Hematopoietic multipotent progenitor cell treated with erythropoietin and hydrocortisone succinate and interleukin-3 and kit ligand, for 17 days (in vitro differentiated cells): ENCODE results near the gene FLYWCH1.

Experiments used
- DNase-seq: peaks from one replicate; pipeline ENCODE4 v3.0.0-alpha.2; 2015; ENCODE audit warnings: low spot score

Gene FLYWCH1

DNA sequence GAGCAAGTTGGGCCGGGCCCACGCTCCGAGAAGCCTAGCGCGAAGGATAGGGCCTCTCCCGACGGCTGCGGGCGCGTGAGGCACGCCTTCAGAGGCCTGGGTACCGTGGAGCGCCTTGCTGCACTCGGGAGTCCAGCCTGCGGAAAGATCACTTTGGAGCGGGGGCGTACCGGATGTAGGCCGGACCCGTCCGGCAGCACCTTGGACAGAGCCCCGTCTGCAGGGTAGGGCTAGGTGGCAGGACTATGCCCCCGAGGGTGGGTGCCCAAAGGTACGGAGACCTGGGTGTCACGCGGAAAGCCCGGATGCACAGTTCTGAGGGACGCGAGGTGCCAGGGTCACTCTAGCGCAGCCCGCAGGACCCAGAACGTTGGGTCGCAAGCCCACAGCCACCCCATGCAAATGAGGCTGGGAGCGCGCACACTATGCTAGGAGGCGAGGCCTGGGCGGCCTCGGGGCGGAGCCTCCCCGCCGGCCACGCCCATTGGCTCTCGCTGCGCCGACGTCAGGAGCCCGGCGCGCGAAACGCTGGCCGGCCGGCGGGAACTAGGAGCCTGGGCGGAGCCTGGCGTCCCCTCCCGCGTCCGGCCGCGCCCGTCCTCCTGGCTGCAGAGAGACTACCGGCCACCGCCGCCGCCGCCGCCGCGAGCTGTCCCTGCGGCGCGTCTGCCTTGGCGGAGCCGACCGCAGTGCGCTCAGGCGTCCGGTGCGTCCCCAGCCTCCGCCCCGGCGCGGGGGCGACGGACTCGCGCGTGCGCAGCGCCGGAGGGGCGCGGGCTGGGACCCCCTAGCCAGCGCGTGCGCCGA lies 57.2 kb downstream of the FLYWCH1 start, which contains the start of gene PAQR4:
TSS of gene PAQR4 (plus strand) at position 611 of the 807 bp plus-strand sequence. CDS start 327 bp downstream, outside the sequence.
- DNase-seq, result peak; percentile 82

DNA sequence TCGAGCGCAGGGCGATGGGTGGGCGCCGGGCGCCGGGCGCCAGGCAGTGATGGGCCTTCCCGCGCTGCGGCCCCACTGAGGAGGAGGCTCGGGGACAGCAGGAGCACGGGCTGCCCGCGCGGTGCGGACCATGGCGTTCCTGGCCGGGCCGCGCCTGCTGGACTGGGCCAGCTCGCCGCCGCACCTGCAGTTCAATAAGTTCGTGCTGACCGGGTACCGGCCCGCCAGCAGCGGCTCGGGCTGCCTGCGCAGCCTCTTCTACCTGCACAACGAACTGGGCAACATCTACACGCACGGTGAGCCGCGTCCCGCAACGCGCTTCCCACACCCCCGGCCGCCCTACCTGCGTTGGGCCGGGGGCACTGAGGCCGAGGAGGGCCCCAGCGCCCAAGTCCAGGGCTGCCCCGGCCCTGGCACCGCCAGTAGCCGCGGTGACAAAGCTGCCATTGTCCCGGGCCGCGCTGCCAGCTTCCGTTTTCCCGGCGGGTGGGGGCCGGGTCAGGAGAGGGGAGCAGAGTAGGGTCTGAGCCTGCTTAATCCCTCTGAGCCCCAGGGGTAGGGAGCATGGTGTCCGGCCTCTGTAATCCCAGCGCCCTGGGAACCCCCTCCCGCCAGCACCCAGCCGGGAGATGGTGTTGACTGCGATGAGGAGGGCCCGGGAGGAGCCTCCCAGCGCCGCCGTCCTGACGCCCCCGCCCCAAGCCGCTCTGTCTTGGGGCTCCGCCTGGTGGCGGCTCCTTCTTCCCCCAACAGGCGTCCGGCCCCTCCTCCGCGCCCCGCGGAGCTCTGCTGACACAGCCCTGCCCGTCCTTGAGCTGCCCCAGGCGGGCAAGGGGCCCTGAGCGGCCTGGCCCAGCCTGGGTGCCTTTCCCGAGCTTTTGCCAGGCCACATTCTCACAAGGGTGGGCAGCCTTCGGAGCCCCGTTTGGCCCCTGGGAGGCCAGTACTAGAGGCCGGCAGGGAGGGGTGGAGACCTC lies 58.1 kb downstream of the FLYWCH1 start:
- DNase-seq, result peak; percentile 42

DNA sequence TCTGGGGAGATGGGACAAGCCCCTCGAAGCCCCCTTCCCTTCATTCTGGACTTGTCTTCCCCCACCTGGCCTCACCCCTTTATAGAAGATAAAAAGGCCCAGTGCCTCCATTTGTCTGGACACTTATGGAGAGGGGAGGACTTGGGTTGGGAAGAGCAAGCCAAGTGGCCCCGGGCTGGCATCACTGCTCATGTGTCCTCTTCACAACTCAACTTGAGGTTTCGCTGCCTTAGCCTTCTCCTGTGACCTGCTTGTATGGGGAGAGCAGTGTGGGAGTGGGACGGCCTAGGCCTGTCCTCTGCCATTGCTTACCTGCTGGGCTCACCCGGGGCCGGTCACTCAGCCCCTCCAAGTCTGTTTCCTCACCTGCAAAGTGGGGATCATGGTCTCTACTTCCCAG lies 58.8 kb downstream of the FLYWCH1 start:
- DNase-seq, result no peak

DNA sequence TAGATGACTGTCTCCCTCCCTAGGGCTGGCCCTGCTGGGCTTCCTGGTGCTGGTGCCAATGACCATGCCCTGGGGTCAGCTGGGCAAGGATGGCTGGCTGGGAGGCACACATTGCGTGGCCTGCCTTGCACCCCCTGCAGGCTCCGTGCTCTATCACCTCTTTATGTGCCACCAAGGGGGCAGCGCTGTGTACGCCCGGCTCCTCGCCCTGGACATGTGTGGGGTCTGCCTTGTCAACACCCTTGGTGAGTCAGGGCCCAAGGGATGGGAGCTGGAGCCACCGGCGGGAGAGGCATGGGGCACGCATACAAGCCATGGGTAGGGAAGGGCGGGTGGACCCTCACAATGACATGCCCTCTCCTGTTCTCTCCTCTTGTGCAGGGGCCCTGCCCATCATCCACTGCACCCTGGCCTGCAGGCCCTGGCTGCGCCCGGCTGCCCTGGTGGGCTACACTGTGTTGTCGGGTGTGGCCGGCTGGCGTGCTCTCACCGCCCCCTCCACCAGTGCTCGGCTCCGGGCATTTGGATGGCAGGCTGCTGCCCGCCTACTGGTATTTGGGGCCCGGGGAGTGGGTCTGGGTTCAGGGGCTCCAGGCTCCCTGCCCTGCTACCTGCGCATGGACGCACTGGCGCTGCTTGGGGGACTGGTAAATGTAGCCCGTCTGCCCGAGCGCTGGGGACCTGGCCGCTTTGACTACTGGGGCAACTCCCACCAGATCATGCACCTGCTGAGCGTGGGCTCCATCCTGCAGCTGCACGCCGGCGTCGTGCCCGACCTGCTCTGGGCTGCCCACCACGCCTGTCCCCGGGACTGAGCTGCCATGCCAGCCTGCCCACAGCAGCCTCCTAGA lies 59.6 kb downstream of the FLYWCH1 start:
- no peak for DNase-seq

DNA sequence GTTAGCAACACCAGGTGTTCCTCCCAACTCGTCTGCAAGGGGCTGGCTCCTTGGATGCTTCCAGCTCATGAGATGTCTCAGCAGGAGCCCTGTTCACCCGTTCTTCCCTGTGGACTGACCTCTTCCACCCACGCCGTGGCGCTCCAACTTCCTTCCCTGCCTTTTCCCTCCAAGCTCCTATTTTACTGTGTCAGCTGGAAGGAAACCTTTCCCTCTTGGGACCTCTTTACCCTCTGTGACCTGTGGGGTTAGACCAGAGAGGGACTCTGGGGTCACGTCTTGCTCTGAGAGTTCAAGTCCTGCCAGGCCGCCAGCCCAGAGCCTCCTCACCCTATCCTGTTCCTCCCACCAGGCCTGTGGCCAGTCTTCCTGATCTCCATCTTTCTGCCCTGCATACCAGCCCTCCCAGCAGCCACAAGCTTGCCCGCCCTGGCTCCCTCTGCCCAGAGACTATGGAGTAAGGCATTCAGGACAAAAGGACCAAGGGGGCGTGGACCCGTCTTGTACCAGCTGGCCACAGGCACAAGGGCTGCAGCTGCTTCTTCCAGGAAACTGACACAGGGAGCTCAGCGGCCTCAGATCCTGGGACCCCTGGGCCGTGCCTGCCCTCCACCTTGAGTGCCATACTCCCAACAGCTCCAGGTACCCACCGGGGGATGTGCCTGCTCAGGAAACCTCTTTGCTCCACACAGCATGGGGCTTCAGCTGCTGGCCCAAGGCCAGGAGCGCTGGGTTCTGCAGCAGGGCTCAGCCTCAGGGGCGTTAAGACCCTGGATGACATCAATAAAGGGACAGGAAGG lies 60.5 kb downstream of the FLYWCH1 start:
- DNase-seq, result no peak

DNA sequence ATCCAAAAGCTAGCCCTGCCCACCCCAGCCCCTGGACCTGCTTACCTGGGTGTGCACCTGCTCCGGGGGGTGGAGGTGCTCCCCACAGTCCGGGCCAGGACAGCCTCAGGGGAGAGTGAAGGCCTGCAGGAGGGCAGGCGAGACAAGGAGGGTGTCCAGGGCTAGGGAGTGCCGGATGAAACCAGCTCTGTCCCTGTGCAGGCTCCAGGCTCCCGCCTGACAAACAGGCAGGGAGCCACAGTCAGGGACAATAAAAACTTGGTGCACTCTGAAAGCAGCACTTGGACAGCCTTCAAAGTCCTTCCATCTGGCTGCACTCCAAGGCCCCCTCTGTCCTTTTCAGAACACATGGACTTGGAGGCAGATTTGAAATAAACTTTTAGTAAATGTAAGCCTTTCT lies 61.4 kb downstream of the FLYWCH1 start:
- no peak for DNase-seq

DNA sequence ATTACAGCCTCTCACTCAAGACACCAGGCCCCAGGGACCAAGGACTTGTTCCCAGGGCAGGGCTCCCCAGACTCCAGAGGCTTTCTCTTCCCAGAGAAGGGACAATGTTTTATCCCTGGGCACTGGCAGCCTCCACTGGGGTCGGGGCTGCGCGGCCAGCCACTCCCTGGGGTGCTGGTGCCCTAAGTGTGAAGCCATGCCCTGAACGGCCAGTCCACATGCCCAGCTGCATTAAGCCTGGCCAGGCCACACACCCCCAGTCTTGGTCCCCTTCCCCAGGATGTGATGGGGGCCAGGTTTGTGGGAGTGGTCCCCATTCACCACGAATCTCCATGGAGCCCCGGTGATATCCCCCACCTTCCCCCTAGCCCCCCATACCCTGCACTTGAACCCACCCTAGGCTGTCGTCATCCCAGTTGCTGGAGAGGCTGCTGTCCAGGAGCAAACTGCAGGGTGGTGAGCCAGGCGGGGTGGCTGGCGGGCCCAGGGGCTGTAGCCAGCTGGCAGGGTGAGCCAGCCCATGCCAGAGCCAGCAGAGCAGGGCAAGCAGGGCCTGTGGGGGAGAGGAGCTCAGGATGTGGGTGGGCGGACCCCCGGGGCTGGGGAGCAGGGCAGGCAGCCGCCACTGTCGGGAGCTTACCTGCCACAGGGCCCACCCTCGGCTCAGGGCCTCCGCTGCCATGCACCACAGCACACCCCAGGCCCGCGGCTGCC lies 62.0 kb downstream of the FLYWCH1 start:
- no peak for DNase-seq

DNA sequence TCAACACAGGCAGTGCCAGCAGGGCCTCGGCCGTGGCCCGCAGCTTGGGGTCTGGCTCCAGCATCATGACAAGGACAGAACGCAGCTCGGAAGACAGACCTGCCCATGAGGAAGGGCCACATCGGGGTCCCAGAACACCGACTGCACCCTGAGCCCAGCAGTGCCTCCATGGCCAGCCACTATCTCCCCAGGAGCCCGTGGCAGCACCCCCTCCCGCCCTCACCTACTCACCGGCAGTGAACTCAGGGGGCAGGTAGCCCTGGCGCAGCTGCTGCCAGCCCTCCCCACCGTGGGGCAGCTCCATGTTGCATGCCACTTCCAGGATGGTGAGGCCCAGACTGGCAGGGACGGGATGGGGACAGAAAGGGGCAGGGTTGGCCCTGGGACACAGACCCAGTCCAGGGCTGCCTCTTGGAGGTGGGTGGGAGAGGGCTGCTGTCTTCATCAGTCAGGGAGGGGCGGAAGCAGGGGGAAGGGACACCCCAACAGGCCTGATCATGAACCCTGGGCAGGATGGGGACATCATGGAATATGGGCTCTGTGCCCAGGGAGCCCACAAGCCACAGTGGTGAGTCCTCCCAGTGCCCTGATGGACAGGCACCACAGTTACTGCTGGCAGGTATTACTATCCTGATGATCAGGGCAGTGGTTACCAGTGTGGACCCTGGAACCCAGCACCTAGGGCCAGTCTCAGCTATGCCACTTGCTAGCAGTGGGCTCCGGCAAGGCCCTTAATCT lies 62.8 kb downstream of the FLYWCH1 start:
- no peak for DNase-seq

DNA sequence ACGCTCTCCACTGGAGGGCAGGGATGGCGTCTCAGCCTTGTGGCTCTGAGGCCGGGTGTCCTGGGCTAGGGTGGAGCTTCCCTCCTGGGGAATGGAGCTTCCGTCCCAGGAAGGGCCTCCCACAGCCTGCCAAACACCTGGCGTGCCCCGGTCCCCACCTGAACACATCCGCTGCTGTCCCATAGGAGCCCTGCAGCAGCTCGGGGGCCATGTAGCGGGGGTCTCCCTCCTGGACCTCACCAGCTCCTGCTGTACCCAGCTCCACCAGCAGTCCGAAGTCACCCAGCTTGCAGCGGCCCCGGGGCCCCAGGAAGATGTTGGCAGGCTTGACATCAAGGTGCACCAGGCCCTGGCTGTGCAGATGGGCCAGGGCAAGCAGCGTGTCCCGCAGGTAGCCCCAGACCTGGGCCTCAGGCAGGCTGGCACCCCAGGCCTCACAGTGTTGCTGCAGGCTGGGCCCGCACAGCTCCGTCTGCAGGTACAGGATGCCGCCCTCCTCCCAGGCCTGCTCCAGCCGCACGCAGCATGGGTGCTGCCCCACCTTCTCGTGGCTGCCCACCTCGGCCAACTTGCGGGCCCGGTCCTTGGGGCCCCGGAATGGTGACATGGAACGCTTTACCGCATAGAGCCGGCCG lies 63.5 kb downstream of the FLYWCH1 start:
- no peak for DNase-seq

DNA sequence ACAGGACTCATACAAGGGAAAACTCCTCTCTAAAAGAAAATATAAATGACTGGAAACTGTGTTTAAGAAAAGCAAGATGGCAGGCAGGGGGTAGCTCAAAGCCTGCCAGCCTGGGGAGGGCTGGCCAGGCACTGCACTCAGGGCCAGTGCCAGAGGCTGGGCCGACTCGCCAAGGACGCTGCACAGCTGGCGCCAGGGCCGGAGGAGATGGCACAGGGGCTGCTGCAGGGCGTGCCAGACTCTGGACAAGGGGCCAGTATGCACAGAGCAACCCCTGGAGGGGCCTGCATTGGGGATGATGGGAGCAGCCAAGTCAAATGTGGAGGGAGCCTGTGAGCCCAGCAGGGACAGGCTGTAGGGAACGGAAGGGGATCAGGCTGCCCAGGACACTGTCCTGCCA lies 64.5 kb downstream of the FLYWCH1 start:
- DNase-seq, result no peak

DNA sequence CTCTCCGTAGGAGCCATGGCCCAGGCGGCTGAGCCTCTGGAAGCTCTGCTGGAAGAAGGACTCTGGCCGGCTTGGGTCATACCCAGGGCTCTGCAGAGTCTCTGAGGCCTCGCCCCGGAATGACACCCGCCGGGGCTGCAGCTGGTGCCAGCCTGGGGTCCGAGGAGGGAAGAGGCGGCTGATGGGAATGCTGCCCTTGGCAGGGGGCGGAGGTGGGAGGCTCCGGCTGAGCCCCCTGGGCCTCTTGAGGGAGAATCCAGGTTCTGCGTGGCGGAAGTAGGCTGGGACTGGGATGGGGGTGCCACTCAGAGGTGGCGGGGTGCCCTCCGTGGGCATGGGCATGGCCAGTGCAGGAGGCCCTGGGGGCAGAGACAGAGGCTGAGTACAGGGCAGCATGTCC lies 64.9 kb downstream of the FLYWCH1 start:
- DNase-seq, result no peak

DNA sequence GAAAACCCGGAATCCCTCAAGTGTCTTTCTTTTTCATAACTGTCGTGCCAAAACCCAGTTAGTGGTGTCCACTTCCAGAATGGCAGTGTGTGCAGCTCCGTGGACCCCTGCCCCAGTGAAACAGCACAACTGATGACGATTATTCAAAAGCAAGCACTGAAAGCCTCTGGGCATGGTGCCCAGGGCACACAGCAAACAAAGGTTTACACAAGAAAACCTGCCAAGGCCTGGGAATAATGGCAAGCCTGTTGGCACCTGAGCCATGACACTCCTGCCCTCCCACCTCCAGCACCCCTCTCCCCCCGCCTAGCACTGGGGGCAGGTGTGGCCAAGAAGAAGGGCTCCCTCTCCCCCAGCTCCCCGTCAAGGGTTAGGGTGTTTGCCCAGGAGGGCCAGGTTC lies 65.7 kb downstream of the FLYWCH1 start:
- no peak for DNase-seq

DNA sequence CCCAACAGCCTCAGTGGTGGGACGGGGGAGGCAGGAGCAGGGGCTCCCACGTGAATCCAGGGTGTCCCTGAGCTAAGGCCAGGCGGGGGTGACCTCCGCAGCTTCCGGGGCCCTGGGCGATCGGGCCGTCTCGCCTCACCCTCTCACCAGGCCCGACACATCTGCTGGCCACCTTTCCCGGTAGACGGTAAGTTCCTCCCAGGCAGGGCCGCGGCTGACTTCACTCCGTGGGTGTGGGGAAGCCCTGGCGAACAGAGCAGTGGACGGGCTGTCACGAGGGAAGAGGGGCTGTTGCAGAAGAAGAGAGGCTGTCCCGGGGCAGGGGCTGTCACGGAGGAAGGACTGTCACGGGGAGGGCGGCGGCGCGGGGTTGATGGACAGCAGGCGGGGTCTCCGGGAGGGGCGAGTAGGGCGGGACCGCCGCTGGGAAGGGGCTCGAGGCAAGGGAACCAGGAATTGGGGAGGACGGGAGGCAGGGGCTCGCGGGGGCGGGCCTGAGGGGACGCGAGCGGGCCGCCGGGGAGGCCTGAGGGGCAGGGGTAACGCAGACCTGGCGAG lies 68.0 kb downstream of the FLYWCH1 start:
- no peak for DNase-seq

DNA sequence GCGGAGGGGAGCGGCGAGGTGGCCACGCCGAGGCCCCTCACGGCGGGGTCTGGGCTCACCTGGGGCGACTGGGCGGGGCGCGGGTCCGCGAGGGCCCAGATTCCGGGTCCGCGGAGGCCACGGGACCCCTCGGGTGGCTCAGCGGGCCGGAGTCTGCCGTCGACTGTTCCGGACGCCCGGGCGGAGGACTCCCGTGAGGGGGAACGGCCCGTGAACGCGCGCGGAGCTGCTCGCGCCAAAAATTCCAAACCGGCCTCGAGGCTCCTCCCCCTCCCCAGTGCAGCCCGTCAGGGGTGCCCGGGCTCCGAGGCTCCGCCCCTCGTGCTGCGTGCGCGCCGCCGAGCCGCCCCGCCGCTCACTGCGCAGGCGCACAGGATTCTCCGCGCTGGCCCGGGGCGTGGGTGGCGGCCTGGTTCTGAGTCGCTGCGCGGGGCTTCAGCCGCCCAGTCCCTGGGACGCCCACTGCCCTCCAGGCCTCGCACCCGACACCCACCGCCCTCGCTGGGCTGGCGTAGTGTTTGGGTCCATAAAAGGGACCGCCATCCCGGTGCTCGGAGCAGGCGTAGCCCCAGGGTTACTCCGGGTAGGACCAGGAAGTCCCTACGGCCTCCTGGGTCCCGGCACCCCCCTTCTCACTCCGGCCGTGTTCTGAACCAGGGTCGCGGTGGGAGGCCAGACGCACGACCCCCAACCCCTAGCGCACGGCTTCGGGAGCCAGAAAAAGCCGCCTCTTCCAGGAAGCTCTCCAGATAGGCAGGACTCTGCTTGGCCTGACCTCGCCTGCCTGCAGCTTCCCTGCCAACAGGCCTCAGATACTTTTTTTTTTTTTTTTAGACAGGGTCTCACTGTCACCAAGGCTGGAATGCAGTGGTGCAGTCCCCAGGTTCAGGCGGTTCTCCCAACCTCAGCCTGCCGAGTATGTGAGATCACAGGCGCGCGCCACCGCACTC lies 68.8 kb downstream of the FLYWCH1 start, which contains the start of gene PKMYT1:
TSS of gene PKMYT1 (minus strand) at position 220 of the 950 bp plus-strand sequence. CDS start 789 bp downstream, outside the sequence.
- peak; percentile 94 for DNase-seq

DNA sequence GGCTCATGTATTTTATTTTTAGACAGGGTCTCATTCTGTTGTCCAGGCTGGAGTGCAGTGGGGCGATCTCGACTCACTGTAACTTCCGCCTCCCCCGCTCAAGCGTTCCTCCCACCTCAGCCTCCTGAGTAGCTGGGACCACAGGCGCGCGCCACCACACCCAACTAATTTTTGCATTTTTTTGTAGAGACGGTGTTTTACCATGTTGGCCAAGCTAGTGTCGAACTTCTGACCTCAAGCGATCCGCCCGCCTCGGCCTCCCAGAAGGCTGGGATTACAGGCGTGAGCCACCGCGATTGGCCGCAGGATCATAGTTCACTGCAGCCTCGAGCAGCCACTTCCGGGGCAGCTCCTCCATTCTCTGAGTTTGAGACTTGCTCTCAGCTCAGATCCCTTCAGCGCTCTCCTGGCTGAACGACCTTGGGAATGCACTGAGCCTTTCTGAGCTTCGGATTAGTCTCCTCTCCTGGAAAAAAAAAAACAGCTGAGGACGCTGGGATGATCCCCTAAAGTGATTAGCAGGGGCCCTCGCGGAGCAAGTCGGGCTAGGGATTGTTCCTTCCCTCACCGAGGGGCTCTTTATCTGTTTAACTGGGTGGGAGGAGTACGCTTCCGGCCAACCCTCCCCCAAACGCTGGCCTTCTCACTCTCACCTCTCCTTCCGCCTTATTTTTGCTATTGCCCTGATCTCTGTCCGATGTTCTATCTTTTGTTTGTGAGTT lies 69.6 kb downstream of the FLYWCH1 start:
- DNase-seq, result no peak

DNA sequence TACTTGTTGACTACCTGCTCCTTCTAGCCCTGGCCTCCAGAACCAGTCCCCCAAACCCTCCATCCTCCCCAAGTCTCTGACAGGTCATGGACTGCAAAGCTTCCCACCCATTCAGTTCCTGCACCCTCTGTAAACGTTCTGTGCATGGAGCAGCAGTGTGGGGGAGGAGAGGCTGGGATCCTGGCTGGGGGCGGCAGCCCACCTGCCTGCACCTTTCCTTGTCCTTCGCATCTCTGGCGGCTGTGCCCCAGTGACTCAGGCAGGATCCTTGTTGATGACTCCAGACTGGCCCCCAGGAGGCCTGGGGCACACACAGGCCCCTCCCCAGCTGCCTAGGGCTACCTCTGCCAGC lies 70.1 kb downstream of the FLYWCH1 start:
- DNase-seq, result no peak

DNA sequence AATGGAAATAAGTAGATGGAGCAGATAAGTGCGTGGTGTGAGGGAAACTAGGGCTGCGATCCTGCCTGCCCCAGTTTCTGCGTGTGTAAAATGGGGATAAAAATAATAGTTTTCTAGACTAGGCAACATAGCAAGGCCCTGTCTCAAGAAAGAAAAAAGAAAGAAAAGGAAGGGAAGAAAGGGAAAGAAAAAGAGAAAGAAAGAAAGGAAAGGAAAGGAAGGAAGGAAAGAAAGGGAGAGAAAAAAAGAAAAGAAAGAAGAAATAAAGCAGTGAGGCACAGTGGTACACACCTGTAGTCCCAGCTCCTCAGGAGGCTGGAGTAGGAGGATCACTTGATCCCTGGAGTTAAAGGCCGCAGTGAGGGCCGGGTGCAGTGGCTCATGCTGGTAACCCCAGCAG lies 70.7 kb downstream of the FLYWCH1 start:
- no peak for DNase-seq
